HG02571 (cell line): ENCODE results near the gene CLIP4.

ENCODE experiments used
- ATAC-seq: cut with Tn5 transposase; IDR thresholded peaks from one replicate; pipeline ENCODE4 v1.9.1; 2021; ENCODE audit warnings: mild to moderate bottlenecking, moderate library complexity; ENCODE audit not compliant: unreplicated experiment

Gene CLIP4

GRCh38 chr2:29218071-29218470 lies 102.9 kb downstream of the CLIP4 start:
- ATAC-seq = no peak

- no peak for ATAC-seq
Observed at GRCh38 chr2:29218550-29219125, 103.4 kb downstream of the CLIP4 start.

DNA sequence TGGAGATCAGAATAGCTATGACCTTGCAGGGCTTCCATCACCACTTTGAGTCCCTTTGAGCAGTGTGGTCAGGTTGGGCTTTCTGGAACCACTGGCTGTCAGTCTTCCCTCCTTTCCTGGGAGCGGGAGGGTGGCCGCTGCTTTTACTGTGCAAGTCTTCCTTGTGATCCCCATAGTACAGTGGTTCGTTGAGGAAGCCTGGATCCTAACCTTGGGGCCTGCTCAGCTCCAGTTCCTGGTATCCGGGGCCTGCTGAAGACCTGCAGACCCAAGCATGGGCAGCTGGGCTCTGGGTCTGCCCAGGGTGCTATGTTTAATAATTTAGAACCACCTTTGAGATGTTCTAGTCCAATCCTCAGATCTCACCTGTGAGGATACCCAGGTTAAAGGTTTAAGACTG lies 104.2 kb downstream of the CLIP4 start:
- ATAC-seq = no peak

DNA sequence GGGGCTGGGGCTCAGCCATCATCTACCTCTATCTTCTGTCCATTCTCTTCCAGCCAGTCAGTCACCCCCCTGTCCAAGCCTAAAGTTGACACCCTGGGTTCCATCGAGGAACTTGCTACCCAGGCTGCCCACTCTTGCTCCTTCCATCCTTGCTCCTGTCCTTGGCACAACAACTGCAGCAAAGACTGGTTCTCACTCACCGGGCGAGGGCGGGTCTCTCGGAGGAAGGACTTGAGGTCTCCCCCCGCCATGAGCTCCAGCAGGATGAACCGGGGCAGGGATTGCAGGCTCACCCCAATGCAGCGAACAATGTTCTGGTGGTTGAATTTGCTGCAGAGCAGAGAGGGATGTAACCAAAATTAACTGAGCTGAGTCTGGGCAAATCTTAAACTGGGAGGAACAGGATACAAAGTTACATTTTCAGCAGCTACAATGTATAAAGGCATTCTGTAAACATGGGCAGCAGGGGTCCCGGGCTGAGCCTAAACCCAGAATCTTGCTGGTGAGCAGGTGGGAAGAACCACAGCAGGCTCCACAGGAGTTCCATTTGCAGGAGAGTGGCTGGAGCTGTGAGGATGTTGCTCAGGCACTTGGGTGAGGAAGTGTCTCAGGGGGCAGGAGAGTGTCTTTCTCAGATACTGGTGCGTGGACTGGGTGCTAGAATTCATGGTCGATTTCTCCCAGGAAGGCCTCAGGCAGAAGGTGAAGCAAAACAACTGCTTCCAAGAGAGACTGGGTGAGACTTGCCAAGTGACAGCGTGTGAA lies 105.5 kb downstream of the CLIP4 start:
- no peak for ATAC-seq

GRCh38 chr2:29222381-29223179 lies 107.4 kb downstream of the CLIP4 start:
- ATAC-seq = no peak

DNA sequence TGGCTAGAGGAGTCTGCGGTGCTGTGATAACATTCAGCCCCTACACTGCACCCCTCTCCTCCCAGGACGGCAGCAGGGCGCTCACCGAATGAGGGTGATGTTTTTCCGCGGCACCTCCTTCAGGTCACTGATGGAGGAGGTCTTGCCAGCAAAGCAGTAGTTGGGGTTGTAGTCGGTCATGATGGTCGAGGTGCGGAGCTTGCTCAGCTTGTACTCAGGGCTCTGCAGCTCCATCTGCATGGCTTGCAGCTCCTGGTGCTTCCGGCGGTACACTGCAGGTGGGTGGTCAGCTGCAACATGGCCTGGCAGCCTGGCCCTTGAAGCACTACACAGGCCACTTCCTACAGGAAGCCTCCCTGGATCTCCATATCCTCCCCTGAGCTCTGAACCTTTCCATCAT lies 108.0 kb downstream of the CLIP4 start:
- no peak for ATAC-seq

GRCh38 chr2:29223851-29224692 lies 108.9 kb downstream of the CLIP4 start:
- no peak for ATAC-seq

- no peak for ATAC-seq
Observed at GRCh38 chr2:29224693-29225551, 109.7 kb downstream of the CLIP4 start.

DNA sequence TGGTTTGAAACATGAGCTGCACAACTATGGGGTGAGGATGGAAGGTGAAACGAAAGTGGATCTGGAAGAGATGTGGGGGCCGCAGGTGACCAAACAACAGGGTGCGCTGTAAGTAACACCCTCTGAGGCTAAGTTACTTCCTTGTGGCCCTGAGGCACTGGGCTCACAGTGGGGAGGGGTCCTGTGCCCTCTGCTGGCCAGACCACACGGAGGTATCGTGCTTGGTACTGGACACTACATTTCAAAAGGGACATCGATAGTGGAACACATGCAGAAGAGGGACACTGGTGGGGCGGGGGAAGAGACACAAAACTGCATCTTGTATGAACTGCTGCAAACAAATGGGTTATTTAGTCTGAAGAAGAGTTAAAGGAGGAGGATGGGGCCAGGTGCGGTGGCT lies 110.6 kb downstream of the CLIP4 start:
- no peak for ATAC-seq

- ATAC-seq = no peak
Observed at GRCh38 chr2:29226375-29226774, 111.2 kb downstream of the CLIP4 start.

- no peak for ATAC-seq
Observed at GRCh38 chr2:29226808-29227207, 111.6 kb downstream of the CLIP4 start.

- no peak for ATAC-seq
Observed at GRCh38 chr2:29227935-29228675, 112.9 kb downstream of the CLIP4 start.

- no peak for ATAC-seq
Observed at GRCh38 chr2:29228947-29229346, 113.7 kb downstream of the CLIP4 start.

GRCh38 chr2:29229640-29230039 lies 114.4 kb downstream of the CLIP4 start:
- ATAC-seq = no peak

GRCh38 chr2:29232041-29232440 lies 116.8 kb downstream of the CLIP4 start:
- no peak for ATAC-seq

DNA sequence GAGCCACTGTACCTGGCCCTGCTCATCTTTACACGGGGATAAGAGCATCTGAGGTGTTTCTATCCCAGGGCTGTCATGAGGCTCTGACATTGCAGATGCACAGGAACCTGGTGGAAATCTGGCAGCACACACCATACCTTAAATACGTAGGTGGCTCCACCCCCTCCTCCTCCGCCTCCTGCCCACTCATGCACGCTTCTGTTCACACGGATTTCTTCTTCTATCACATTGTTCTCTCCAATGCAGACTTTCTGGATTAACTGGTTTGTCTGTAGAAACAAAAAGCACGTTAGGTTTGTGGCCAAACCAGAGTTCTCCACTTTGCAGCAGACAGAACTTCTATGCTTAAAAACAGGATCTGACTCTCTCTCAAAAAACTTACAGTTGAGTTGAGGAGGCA lies 118.2 kb downstream of the CLIP4 start:
- ATAC-seq = no peak

DNA sequence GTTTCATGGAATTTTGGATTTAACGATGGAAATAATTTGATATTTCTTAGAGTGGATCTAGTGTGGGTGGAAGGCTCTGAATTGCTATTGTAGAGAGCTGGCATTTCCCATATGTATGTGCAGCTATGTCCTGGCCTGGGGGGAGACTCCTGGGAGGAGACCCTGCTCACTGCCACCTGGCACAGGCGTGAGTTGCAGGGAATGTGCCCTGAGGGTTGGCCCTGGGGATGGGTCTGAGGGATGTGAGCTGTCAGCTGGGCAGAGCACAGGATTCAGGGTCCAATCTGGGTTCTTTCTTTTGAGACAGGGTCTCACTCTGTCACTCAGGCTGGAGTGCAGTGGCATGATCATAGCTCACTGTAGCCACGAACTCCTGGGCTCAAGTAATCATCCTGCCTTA lies 120.2 kb downstream of the CLIP4 start:
- no peak for ATAC-seq

- no peak for ATAC-seq
Observed at GRCh38 chr2:29236074-29236473, 120.9 kb downstream of the CLIP4 start.

DNA sequence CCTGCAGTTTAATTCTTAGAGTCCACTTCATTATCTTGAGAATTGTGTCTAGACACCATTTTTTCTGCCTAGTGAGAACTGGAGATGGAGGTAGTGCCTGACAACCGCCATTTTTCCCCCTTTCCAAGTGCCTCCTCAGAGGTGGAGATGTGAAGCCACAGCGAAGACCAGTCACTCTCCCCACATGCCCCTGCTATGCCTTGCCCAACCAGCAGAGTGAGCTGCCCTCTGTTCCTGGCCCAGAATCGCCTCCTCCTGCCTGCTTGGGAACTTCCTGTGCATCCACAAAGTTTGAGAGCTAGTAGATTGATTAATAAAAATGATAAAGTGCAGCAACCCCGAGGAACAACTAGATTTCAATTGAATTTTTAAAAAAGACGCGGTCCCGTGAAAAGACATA lies 123.3 kb downstream of the CLIP4 start:
- no peak for ATAC-seq
